Stimulated activated CD4-positive, alpha-beta T cell treated with anti-CD3 and anti-CD28 coated beads, Interleukin-4, amount 100 ng/mL, for 48 hours (primary cell): Measurements from ENCODE around the gene PNMA6A.
"Not testable (repeated sequence)": the region's sequence is repeated elsewhere in the genome, so short reads cannot be mapped to it uniquely, and the experiment has no call there.

Source experiments
- DNase-seq, 2 donors: peaks; one replicate each; pipeline ENCODE4 v3.0.0-alpha.2; 2020; ENCODE audit warnings: low read depth in 2 of 2

The PNMA6A gene

DNA sequence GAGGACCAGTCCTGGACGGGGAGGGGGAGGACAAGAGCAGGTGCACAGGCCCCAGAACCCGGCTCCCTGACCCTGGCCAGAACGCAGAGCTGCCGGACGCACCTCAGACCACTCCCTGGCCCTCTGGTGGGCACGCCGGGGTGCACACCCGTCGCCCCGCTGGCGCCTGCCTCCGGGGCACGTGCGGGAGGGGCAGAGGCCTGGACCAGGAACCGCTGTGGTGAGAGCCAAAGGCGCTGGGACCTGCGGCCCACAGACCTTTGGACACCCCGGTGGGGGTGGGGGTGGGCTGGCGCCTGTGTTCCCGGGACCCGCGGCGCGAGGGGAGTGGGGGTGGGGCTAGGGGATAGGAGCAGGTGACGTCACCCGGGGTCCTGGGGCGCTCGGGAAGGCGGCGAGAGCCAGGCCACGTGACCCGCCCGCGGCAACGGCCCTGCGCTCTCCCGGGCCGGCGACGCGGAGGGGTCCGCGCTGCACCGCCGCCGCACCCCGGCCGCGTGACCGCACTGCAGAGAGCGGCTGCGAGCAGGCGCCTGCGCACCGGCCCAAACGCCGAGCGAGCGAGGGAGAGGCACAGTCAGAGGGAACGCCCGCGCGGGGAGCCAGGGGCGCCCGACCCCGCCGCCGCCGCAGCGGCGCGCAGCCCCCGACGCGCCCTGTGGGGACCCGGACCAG, at the start of gene PNMA6A:
PNMA6A (plus strand) TSS at position 546 of the 675 bp plus-strand sequence. CDS start 609 bp downstream, outside the sequence.
- DNase-seq: not testable (repeated sequence)

DNA sequence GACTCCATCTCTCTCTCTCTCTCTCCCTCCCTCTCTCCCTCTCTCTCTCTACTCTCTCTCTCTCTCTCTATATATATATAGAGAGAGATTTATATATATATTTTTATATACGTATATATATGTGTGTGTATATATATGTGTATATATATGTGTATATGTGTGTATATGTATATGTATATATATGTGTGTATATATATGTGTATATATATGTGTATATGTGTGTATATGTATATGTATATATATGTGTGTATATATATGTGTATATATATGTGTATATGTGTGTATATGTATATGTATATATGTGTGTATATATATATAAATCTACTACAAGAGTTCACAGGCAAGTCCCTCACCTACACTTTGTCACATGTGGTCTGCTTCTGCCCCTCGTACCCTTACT, 45.8 kb upstream of the PNMA6A start:
- DNase-seq: not testable (repeated sequence)

DNA sequence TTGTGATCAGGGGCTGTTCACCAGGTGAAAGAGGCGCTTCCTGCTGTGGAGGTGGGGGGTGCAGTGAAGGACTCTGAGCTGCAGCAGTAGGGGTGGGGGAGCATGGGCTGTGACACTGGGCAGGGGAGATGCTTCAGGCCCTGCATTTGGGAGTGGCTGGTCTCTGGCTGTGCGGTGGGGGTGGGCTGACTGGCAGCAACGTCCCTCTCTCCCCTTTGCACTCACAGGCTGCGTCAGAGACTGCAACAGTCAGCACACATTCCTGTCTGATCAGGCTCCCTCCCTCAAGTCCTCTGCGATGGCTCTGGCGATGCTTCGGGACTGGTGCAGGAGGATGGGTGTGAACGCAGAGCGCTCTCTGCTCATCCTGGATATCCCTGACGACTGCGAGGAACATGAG, 43.8 kb upstream of the PNMA6A start:
- not testable (repeated sequence) for DNase-seq

DNA sequence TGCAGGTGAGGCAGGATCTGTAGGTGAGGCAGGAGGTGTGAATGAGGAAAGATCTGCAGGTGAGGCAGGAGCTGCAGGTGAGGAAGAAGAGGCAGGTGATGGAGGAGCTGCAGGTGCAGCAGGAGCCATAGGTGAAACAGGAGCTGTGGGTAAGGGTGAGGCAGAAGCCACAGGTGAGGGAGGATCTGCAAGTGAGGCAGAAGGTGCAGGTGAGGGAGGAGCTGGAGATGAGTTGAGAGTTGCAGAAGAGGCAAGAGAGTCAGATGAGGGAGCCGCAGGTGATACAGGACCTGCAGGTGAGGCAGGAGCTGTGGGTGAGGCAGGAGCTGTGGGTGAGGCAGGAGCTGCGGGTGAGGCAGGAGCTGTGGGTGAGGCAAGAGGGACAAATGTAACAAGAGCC, 43.1 kb upstream of the PNMA6A start:
- no peak for DNase-seq

DNA sequence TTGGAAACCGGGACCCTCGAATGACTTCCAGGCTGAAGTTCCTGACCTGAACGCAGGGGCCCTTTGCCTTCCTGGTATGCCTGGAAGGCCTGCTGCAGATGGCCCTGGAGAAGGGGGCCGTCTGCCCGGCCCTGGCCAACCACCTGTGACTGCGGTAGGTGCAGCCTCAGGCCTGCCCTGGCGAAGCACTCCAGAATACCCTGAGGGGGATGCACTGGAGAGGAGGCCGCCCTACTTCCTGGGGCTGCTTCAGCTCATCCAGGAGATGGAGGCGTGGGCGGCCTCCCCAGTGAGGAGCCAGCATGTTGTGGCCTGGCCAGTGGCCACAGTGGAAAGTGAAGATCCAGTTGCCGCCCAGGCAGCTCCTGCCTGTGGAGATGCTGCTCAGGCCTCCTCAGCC, 42.4 kb upstream of the PNMA6A start:
- DNase-seq: no peak

DNA sequence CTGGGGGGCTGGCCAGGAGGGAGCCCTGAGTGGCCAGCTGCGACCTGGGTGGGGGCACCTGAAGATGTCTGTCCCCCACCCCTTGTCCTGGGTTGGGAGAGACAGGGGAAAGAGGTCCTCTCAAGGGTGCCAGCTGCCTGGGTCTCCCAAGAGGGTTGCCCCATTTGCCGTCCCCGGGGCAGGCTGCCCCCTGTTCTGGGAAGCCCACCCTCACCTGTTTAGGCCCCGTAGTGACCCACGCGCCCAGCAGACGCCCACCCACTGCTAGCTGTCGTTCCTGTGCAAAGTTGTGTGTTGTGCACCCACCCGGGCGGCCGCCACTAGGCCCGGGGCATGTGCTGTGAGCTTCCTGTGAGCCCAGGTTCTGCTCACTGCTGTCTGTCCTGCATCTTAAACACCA, 41.5 kb upstream of the PNMA6A start:
- no peak for DNase-seq

DNA sequence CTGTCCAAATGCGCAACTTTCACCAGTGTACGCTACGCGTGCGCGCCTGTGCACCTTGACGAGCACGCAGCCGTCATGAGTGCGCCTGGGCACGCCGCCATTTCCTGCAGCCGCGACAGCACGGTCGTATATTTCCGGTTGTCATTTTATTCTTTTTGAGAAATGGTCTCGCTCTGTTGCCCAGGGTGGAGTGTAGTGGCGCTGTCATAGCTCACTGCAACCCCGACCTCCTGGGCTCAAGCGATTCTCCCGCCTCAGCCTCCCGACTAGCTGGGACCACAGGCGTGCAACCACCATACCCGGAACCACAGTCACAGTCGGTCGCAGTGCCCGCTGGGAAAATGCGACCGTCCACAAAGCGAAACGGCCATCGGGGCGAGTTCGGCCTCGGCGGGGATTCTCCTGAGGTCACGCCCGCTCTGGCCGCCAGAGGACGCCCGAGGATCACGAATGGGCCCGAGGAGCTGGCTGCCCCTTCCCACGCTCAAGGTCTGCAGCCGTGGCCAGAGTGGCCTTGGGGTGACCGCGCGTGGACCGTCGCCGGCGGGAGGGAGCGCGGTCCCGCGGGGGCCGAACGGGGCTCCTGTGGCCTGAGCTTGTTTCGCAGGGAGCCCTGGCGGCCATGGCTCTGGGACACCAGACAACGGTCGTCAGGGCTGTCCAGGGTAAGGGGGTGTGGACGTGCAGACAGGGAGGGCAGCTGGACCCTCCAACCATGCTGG, 39.7 kb upstream of the PNMA6A start:
- peak; percentile 57 to 58 for DNase-seq

DNA sequence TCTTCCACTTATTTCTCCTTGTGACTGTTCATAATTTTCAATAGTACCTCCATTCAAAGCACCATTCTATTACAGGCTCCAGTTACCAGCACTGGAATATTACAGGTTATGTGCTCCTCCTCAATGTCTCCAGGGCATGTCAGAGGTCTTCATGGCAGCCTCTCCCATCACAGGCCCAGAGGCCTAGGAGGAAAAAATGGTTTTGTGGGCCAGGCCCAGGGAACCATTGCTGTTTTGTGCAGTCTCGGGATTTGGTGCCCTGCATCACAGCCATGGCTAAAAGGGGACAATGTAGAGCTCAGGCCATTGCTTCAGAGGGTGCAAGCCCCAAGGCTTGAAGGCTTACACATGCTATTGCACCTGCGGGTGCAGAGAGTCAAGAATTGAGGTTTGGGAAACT, 23.2 kb upstream of the PNMA6A start:
- no peak for DNase-seq

DNA sequence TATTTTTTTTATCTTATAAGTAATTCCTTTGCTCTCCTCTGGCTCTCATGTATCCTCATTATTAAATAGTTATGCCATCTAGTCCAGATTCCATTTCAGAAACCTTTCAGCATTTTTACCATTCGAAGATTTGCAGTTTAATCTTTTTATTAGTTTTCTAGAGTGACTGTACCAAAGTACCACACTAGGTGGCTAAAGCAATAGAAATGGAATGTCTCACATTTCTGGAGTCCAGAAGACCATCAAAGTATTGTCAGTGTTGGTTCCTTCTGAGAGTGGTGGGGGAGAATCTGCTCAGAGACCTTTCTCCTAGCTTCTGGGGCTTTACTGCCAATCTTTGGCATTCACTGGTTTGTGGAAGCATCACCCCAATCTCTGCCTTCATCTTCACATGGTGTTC, 19.7 kb upstream of the PNMA6A start:
- DNase-seq: no peak

DNA sequence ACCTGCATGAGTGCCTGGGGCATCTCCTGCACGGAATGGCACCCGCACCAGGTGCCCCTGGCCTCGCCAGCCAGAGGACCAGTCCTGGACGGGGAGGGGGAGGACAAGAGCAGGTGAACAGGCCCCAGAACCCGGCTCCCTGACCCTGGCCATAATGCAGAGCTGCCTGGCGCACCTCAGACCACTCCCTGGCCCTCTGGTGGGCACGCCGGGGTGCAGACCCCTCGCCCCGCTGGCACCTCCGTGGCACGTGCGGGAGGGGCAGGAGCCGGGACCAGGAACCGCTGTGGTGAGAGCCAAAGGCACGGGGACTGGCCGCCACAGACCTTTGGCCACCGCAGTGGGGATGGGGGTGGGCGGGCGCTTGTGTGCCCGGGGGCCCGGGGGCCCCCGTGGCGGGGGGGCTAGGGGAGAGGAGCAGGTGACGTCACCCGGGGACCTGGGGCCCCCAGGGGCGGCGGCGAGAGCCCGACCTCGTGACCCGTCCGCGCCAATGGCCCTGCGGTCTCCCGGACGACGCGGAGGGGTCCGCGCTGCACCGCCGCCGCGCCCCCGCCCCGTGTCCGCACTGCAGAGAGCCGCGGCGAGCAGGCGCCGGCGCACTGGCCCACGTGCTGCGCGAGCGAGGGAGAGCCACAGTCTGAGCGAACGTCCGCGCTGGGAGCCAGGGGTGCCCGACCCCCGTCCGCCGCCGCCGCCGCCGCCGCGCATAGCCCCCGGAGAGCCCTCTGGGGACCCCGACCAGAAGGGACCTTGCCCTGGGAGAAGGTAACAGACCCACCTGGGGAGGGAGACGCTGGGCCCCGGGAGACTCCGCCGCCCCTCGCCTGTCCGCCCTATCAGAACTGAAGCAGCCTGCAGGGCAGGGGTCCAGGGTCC, 16.1 kb upstream of the PNMA6A start, which contains the start of gene PNMA3:
PNMA3 (plus strand) TSS at position 600 of the 879 bp plus-strand sequence. CDS start 586 bp downstream, outside the sequence.
- DNase-seq: no peak

DNA sequence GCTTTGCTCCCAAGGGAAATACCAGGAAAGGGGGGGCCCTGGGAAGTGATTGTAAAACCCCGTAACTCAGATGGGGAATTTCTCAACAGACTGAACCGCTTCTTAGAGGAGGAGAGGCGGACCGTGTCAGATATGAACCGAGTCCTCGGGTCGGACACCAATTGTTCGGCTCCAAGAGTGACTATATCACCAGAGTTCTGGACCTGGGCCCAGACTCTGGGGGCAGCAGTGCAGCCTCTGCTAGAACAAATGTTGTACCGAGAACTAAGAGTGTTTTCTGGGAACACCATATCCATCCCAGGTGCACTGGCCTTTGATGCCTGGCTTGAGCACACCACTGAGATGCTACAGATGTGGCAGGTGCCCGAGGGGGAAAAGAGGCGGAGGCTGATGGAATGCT, 15.0 kb upstream of the PNMA6A start:
- DNase-seq: no peak

DNA sequence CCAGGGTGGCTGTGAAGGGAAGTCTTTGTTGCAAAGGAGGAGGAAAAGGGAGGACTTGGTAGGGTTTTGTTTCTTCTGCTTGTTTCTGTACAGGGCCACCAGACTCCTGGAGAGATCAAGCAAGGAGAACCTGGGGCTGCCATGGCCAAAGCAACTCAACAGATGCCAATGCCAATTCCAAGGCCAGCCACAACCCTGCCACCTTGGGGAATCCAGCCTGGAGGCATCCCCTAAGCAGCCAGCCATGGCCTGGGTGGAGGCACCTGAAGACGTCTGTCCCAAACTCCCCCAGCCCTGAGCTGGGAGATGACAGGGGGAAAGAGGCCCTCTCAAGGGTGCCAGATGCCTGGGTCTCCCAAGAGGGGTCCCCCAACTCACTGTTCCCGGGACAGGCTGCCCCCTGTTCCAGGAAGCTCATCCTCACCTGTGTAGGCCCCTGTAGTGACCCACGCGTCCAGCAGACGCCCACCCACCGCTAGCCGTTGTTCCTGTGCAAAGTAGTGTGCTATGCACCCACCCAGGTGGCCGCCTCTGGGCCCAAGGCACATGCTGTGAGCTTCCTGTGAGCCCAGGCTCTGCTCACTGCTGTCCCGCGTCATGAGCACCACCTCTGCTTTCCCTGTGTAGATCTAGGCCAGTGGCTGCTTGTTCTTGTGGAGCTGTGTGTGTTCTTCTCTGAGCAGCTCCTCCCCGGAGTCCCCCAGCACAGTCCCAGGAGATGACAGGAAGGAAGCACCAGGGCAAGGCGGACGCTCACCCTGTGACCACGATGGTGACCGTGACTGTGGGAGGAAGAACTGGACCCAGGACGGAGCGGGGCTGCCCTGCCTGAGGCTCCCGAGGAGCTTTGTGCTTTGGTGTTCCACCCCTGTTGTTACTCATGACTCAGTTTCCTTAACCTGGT, 12.8 kb upstream of the PNMA6A start:
- DNase-seq: no peak

DNA sequence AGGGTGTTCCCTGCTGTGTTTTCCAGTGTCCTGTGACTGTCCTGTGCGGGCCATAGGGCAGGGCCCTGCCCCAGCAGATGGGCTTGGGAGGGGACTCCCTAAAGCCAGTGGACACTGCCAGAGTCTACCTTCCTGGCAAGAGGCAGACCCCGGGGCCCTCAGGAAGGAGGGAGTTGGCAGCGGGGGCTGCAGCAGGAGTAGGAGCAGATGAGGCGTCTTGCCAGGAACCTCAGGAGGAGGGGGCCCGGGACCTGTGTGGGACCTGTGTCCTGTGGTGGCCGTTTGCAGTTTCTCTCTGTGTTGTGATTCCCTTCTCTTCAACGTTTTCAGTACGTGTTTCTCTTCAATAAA, 12.2 kb upstream of the PNMA6A start:
- no peak for DNase-seq

DNA sequence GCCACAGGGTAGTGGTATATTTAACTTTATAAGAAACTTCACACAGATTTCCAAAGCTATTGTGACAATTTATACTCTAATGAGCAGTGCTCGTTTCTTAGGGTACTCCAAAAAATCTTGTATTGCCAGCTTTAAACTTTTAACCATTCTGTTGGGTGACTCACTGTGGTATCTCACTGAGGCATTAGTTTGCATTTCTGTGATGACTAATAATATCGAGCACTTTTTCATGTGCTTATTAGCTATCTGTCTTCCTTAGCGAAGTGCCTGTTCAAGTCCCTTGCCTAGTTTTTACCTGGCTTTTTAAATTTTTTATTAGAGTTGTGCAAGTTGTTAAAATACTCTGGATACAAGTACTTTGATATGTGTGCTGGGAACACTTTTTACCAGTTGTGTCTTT, 10.5 kb upstream of the PNMA6A start:
- DNase-seq: no peak

DNA sequence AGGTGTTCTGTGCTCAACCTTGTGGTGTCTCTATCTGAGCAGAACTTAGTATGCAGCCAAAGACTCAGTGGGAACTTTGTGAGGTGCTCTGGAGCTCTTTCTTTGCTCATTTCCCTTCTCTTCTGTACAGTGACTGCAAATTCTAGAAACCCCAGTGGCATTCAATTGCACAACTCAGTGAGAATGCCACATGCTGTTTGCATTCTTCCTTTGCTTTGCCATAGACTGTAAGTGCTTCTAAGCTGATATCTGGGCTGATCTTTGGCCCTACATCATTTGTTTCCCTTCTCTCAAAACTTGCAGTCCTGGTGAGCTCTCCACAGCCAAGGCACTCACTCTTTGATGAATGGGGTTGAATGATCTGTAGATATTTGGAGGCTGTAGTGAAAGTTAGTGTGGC, 8.9 kb upstream of the PNMA6A start:
- no peak for DNase-seq

DNA sequence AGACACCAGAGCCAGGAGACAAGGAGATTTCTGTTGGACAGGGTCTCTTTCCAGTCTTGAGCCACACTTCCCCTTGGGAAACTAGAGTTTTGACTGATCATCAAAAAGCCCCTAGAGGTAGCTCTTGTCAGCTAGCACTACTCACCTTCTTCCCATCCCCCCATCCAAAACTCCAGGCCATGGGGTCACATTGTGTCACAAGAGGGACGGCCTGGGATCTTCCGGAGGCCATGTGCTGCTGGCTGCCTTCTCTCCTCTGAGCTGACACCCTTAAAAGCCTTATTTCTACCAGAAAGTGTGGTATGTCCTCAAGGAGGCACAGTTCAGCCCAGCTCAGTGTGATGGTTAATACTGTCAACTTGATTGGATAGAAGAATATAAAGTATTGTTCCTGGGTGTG, 8.2 kb upstream of the PNMA6A start:
- DNase-seq: no peak

DNA sequence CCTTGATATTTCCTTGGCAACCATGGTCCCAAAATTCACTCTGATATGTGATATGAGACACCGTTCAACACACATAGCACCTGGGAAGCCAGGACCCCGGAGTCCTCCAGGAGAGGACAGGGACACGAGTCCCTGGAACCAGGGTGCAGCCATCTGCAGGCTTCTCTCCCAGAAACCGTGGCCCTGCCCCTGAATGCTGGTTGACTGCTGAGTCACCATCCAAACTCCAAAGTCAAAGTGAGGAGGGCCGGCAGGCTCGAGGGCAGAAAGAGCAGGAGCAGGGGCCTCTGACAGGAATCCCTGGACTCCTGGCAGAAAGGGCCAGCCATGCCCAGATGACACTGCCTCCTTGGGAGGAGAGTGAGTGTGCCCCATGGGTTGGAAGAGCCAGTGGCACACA, 6.9 kb upstream of the PNMA6A start:
- DNase-seq: no peak

DNA sequence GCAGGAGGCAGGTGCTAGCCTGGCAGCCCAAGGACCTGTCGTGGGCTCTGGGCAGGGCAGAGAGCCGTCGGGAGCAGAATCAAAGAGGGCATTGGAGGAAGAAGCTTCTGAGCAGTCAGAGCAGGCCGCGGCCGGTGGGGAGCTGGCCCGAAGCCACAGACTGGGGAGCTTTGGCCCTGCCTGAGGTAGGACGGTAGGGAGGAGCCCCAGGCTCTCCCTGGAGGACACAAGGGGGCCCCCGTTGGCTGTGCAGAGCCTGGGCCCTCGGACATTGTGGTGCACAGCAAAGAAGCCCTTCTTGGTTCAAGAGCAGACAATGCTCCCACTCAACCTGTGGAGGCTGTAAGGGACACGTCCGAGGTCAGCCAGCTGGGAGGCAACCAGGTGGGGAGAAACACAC, 5.9 kb upstream of the PNMA6A start:
- DNase-seq: not testable (repeated sequence)

DNA sequence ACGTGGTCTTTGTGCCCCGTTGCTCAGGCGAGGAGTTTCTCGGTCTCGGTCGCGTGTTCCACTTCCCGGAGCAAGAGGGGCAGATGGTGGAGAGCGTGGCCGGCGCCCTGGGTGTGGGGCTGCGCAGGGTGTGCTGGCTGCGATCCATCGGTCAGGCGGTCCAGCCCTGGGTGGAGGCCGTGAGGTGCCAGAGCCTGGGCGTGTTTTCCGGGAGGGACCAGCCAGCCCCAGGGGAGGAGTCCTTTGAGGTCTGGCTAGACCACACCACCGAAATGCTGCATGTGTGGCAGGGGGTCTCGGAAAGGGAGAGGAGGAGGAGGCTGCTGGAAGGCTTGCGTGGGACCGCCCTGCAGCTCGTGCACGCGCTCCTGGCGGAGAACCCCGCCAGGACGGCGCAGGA, 1.1 kb downstream of the PNMA6A start:
- DNase-seq: not testable (repeated sequence)

DNA sequence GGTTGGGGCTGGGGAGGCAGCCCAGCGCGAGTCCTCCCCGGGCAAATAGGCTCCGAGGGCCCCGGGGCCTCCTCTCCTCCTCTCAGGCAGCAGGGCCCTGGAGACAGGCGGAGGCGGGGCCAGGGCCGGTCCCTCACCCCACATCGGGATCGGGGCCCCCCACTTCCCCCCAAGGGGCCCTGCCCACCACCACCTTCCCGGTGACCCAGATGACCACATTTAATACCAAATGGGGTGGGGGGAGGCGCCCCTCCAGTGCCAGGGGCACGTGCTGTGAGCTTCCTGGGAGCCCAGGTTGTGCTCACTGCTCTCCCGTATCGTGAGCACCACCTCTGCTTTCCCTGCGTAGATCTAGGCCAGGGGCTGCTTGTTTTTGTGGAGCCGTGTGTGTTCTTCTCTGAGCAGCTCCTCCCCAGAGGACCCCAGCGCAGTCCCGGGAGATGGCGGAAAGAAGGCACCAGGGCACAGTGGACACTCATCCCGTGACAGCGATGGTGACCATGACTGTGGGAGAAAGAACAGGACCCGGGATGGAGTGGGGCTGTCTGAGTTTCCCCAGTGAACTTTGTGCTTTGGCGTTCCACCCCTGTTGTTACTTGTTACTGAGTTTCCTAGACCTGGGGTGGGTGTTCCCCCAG, 2.1 kb downstream of the PNMA6A start:
- DNase-seq: no peak

DNA sequence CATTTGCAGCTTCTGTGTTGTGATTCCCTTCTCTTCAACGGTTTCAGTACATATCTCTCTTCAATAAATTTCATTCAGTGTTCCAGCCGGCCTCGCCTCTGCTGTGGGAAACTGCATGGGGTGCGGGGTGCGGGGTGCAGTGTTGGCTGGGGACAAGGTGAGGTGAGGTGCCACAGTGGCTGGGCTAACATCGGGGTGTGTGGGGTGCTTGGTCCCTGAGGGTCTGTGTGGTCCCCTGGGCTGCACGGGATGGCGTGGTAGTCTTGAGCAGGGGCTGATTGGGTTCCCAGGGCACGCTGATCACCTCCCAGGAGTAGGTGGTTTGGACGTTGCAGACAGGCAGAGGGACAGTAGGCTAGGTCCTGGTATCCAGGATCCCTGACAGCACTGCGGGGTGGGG, 2.7 kb downstream of the PNMA6A start:
- no peak for DNase-seq
